Subcutaneous adipose tissue (tissue), 4 donors: ENCODE measurements around the gene S100A12. TPM values are rescaled to one million over a fixed set of nuclear protein-coding genes. Genes with fewer than 3 reads are reported as not detected.

Experiments
- total RNA-seq, 4 donors: library from RNA; depleted of rRNA; stranded (reverse); fragments of >200 nt; gene quantifications; one replicate each; pipeline ENCODE4 v1.1.0, GENCODE V29; 2016
- TF ChIP-seq, protein P1 (sequence below): fragments of 450-650 bp; IDR thresholded peaks from one replicate; pipeline ENCODE4 v1.5.1; 2016; ENCODE audit warnings: low read depth, mild to moderate bottlenecking, control low read depth, antibody characterized with exemption, moderate library complexity

Gene S100A12
- total RNA-seq = 1 to 10 TPM in 2 of 4 donors, not detected in 2; 4.0 to 6.8 TPM

DNA sequence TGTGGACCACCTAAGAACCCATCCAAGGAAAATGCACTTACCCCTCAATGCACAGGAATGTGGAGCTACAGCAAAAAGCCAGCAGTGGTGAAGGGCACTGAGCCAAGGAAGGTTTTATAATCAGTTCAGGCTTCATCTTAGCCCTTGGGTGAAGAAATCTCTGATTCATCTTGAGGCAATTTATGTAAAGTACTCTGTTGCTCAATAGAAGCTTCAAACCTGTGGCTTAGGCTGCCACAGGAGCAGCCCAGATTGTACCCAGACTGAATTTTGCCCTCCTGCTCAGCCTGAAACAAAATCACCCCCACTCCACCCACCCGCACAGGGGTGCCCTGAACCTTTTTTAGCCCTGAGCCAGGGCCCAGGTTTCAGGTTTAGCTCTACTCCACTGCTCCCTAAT is at the start of gene S100A12:
S100A12 (minus strand) TSS at position 111 of the 400 bp plus-strand sequence. CDS start 1,029 bp downstream, outside the sequence.
- TF ChIP-seq, protein P1, sequence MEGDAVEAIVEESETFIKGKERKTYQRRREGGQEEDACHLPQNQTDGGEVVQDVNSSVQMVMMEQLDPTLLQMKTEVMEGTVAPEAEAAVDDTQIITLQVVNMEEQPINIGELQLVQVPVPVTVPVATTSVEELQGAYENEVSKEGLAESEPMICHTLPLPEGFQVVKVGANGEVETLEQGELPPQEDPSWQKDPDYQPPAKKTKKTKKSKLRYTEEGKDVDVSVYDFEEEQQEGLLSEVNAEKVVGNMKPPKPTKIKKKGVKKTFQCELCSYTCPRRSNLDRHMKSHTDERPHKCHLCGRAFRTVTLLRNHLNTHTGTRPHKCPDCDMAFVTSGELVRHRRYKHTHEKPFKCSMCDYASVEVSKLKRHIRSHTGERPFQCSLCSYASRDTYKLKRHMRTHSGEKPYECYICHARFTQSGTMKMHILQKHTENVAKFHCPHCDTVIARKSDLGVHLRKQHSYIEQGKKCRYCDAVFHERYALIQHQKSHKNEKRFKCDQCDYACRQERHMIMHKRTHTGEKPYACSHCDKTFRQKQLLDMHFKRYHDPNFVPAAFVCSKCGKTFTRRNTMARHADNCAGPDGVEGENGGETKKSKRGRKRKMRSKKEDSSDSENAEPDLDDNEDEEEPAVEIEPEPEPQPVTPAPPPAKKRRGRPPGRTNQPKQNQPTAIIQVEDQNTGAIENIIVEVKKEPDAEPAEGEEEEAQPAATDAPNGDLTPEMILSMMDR = no peak

DNA sequence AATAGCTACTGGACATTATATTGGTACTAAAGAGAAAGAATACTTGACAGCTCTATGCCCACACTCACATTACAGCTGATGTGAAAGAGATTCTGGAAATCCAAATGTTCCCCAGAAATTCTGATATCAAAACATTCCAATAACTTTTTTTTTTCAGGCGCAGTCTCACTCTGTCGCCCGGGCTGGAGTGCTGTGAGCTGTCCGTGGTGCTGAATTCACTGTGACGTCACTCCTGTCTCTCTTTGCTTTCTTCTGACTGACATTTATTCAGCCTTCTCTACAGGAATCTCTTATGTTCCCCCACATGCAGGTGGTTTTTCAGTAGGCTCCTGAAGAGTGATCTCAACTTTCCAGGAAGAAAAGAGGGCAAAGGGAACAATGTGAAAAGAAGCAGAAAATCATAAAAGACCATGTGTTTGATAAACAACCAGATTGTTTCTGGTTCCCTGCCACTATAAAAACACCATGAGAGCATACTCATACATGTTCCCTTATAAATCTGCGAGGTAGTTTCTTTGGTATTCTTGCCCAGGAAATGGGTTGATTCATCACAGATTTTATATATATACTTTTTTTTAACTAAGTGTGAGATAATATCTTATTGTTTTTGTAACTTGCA is 47.1 kb upstream of the S100A12 start:
- TF ChIP-seq, protein P1 = no peak

- TF ChIP-seq, protein P1 = no peak
Measured at GRCh38 chr1:153420306-153420705, 44.9 kb upstream of the S100A12 start.

GRCh38 chr1:153417136-153417888 is 41.9 kb upstream of the S100A12 start:
- TF ChIP-seq, protein P1 = no peak

GRCh38 chr1:153415850-153416570 is 40.6 kb upstream of the S100A12 start, which contains the start of gene S100A7A:
Gene S100A7A, plus strand, starts transcription at chr1:153416520. Its CDS starts 1,563 bp downstream, at chr1:153418083.
- TF ChIP-seq, protein P1 = no peak

GRCh38 chr1:153404768-153405167 is 29.3 kb upstream of the S100A12 start:
- TF ChIP-seq, protein P1 = no peak

DNA sequence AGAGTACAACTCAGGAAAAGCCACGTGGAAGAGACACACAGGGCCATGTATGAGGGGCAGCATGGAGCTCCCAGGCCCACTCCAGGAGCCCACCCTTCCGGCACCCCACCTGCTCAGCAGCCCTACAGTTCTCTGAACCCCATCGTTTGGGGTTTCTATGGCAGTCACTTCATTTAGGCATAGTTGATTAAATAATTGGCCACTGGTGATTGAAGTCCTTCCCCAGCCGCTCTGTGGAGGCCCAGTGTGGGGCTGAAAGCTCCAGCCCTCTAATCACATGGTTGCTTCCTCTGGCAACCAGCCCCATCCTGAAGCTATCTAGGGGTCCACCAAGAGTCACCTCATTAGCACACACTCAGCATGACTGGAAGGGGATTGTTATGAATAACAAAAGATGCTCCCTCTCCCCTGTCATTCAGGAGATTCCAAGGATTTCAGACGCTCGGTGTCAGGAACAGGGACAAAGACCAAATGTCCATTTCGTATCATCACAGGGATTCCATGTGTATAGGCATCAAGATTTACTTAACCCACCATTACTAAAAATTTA is 28.7 kb upstream of the S100A12 start:
- TF ChIP-seq, protein P1 = no peak
